Measurements from ENCODE around the gene KATNAL1.

The KATNAL1 gene

GRCh38 chr13:30247406-30247805 is 59.9 kb downstream of the KATNAL1 start:
- Histone ChIP-seq H2AFZ (ENCODE audit: low read length) (no peak overlapping the region), H4K20me1 (ENCODE audit: insufficient read depth, low read length) (no peaks in the 10 kb centered on the region), H3K79me2 (ENCODE audit: low read length) (no peaks in the 10 kb centered on the region), H3K4me2 (ENCODE audit: low read depth, low read length) (no peak overlapping the region), H3K4me1 (ENCODE audit: low read length) (no peaks in the 10 kb centered on the region), H3K27ac (ENCODE audit: low read length) (no peak overlapping the region), H3K36me3 (replicated peaks; ENCODE audit: insufficient read depth, low read length) (no peaks in the 10 kb centered on the region), H3K27me3 (replicated peaks; ENCODE audit: insufficient read depth, low read length) (no peaks in the 10 kb centered on the region), H3F3A (ENCODE audit: insufficient read depth, low read length) (no peaks in the 10 kb centered on the region), H3K9me3 (replicated peaks; ENCODE audit: insufficient read depth, low read length) (no peaks in the 10 kb centered on the region), H3K4me3 (ENCODE audit: low read length) (no peak overlapping the region), H3K9ac (ENCODE audit: low read length) (no peak overlapping the region), H3K9me2 (replicated peaks; ENCODE audit: insufficient read depth, low read length) (no peaks in the 10 kb centered on the region)
- no peak for DNase-seq
- TF ChIP-seq EZH2phosphoT487 (IDR thresholded peaks at IDR 0.05; ENCODE audit: low read length) (no peak), EZH2 (optimal IDR thresholded peaks at IDR 0.05; ENCODE audit: low read depth, low read length) (no peak), CTCF (IDR thresholded peaks at IDR 0.05; ENCODE audit: low read length) (no peak)

GRCh38 chr13:30241532-30241931 is 65.8 kb downstream of the KATNAL1 start:
- no peak overlapping the region for H3K9ac ChIP-seq (ENCODE audit: low read length)
- H3K4me3 ChIP-seq (ENCODE audit: low read length): no peak overlapping the region
- no peak overlapping the region for H2AFZ ChIP-seq (ENCODE audit: low read length)
- H3K4me1 ChIP-seq (ENCODE audit: low read length): no peaks in the 10 kb centered on the region
- no peaks in the 10 kb centered on the region for H3K27me3 ChIP-seq (replicated peaks; ENCODE audit: insufficient read depth, low read length)
- H4K20me1 ChIP-seq (ENCODE audit: insufficient read depth, low read length): no peaks in the 10 kb centered on the region
- H3K27ac ChIP-seq (ENCODE audit: low read length): no peak overlapping the region
- no peak for TF ChIP-seq CTCF (IDR thresholded peaks at IDR 0.05; ENCODE audit: low read length)
- TF ChIP-seq EZH2 (optimal IDR thresholded peaks at IDR 0.05; ENCODE audit: low read depth, low read length): no peak
- TF ChIP-seq EZH2phosphoT487 (IDR thresholded peaks at IDR 0.05; ENCODE audit: low read length): no peak
- H3K9me3 ChIP-seq (replicated peaks; ENCODE audit: insufficient read depth, low read length): no peaks in the 10 kb centered on the region
- no peak for DNase-seq
- H3K9me2 ChIP-seq (replicated peaks; ENCODE audit: insufficient read depth, low read length): no peaks in the 10 kb centered on the region
- no peak overlapping the region for H3K4me2 ChIP-seq (ENCODE audit: low read depth, low read length)
- H3F3A ChIP-seq (ENCODE audit: insufficient read depth, low read length): no peaks in the 10 kb centered on the region
- H3K79me2 ChIP-seq (ENCODE audit: low read length): no peaks in the 10 kb centered on the region
- H3K36me3 ChIP-seq (replicated peaks; ENCODE audit: insufficient read depth, low read length): no peaks in the 10 kb centered on the region

- Histone ChIP-seq H3K27ac (ENCODE audit: low read length) (no peak overlapping the region), H3K36me3 (replicated peaks; ENCODE audit: insufficient read depth, low read length) (no peaks in the 10 kb centered on the region)
Observed at GRCh38 chr13:30240608-30241007, 66.7 kb downstream of the KATNAL1 start.

More at GRCh38 chr13:30240608-30241007, 66.7 kb downstream of the KATNAL1 start:
- TF ChIP-seq EZH2phosphoT487 (IDR thresholded peaks at IDR 0.05; ENCODE audit: low read length) (no peak), CTCF (IDR thresholded peaks at IDR 0.05; ENCODE audit: low read length) (no peak), EZH2 (optimal IDR thresholded peaks at IDR 0.05; ENCODE audit: low read depth, low read length) (no peak)
- Histone ChIP-seq H3K4me1 (ENCODE audit: low read length) (no peaks in the 10 kb centered on the region), H3K27me3 (replicated peaks; ENCODE audit: insufficient read depth, low read length) (no peaks in the 10 kb centered on the region), H3K79me2 (ENCODE audit: low read length) (no peaks in the 10 kb centered on the region), H3K4me2 (ENCODE audit: low read depth, low read length) (no peak overlapping the region), H3F3A (ENCODE audit: insufficient read depth, low read length) (no peaks in the 10 kb centered on the region), H3K9me2 (replicated peaks; ENCODE audit: insufficient read depth, low read length) (no peaks in the 10 kb centered on the region), H3K9ac (ENCODE audit: low read length) (no peak overlapping the region), H2AFZ (ENCODE audit: low read length) (no peak overlapping the region), H4K20me1 (ENCODE audit: insufficient read depth, low read length) (no peaks in the 10 kb centered on the region), H3K4me3 (ENCODE audit: low read length) (no peak overlapping the region), H3K9me3 (replicated peaks; ENCODE audit: insufficient read depth, low read length) (no peaks in the 10 kb centered on the region)
- no peak for DNase-seq
